Left forelimb (tissue), 1 donor: Measurements from ENCODE around the gene MRPL40.
"Not testable (repeated sequence)": the region's sequence is repeated elsewhere in the genome, so short reads cannot be mapped to it uniquely, and the experiment has no call there.

Source experiments
- DNase-seq: peaks from one replicate; pipeline ENCODE4 v3.0.0-alpha.2; 2018; ENCODE audit warnings: low spot score

MRPL40 gene

GRCh38 chr22:19440411-19441195, 8.3 kb downstream of the MRPL40 start:
- no peak for DNase-seq

GRCh38 chr22:19442166-19442565, 9.8 kb downstream of the MRPL40 start:
- DNase-seq: no peak

GRCh38 chr22:19443544-19444211, 11.3 kb downstream of the MRPL40 start:
- DNase-seq: no peak

DNA sequence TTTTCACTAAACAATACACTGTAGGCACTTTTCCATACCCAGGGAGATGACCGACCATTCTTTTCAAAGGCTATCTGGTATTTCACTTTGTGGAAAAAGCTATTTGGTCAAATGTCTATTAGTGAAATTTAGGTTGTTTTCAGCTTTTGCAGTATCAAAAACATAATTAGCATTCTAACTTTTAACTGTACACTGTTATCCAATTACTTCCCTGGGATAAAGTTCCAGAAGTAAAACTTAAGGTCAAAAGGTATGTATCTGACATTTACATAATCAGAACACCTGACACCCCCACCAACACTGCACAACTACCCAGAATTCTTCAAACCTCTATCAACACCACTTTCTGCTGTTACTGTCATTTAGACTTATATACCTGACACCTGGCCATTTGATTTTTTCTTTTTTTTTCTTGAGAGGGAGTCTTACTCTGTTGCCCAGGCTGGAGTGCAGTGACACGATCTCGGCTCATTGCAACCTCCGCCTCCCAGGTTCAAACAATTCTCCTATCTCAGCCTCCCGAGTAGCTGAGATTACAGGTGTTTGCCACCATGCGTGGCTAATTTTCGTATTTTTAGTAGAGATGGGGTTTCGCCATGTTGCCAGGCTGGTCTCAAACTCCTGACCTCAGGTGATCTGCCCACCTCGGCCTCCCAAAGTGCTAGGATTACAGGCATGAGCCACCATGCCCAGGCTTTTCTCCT, 13.1 kb downstream of the MRPL40 start:
- not testable (repeated sequence) for DNase-seq

DNA sequence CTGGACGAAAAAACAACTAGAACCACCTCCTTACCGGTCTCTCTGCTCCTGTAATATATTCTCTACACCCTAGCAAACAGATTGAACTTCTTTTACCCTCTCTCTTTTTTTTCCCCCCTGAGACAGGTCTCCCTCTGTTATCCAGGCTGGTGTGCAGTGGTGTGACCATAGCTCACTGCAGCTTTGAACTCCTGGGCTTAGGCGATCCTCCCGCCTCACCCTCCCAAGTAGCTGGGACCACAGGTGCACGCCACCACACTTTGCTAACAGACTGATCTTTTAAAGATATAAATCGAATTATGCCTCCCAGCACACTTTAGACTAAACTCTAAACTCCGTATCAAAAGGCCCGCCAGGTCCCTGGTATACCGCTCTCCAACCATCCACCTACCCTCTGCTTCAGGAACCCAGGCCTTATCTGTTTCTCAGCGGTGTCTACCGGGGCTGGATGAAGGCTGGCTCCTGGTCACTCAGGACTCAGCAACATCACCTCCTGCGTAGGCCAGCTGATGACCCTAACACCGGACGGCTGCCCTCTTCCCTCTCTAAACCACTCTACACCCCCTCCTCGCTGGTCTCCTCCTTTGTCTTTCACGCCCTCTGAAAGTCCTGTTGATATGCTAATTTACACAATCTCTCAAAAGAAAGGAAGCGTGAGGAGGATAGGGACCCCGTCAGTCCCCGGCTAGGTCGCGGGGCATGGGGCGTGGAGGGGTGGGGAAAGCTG, 14.4 kb downstream of the MRPL40 start:
- DNase-seq: no peak

DNA sequence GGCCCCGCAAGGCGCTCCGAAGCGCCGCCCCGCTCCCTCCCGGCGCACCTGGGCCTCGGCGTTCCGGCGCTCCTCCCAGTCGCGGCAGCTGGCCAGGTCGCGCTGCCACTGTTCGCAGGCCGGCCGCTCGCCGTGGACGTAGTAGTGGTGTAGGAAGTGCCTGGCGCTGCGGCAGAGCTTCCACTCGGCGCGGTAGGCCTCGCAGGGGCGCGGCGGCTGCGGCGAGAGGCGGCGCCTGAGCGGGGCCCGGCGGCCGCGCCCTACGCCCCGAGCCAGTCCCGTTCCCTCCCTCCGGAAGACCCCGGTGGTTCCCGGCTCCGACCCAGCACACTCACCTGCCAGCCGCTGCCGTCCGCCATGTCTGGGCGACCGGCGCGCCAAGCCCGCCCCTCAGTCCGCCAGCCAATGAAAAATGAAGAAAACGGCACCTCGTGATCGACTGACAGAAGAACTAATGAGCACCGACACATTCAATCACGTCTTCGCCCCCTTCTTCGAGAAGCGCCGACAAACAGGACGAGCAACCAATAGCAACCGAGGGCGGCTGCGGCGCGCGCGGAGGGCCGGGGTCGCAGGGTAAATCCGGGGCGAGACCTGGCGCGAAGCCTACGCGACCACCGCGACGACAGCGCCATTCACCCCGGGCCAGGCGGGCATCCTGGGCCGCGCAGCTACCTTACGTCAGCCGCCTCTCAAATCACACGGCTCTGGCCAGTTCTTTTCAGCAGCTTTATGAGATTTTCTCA, 15.2 kb downstream of the MRPL40 start, which contains the start of gene C22orf39:
C22orf39 (minus strand) TSS at position 382 of the 746 bp plus-strand sequence; CDS start at position 359, 23 bp downstream.
- DNase-seq: peak; percentile 92

DNA sequence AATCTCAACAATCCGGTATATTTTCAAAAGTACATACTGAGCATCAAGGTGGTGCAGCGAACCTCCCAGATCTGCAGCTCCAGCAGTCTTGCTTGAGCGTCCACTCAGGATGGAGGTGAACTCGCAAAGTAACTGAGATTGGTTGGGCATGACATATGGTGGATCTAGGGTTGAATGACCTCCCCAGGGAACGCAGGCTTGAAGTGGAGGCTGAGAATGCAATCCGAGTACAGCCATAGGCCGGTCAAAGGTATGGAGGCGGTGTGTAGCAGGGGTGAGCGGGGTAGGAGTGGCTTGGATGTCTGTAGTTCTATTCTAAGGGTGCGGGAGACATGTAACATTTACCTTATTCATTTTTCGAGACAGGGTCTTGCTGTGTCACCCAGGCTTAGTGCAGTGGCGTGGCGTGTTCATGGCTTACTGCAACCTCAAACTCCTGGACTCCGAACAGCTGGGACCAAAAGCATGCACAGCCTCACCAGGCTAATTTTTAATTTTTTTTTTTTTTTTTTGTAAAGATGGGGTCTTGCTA, 15.8 kb downstream of the MRPL40 start:
- no peak for DNase-seq

DNA sequence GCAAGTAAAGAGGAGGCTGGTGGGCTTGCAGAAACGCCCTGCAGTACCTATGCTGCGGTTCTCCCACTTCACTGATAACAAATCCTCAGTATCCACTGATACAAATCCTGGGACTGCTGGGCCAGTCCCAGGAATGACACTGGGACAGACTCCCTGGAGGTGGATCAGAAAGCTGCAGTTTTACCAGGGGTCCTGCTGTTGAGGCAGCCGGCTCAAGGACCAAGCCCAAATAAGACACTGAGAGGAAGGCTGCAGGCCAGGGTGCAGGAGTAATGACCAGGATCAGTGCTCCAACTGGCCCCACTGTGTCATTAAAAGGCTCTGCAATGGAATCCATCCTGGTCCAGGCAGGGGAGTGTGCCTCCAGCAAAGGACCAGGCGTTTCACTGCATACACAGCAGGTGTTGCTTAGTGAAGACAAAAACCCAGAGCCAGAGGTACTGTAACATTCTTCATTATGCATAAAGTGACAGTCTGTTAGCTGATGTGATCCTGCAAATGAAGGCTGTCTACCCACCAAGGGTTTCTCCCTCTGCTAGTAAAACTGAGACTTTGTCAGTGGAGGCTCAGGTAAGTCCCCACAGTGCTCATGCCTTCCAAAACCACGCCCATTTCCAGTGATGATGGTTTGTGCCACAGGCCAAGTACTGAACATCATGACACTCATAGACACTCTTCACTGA, 16.5 kb downstream of the MRPL40 start:
- no peak for DNase-seq

DNA sequence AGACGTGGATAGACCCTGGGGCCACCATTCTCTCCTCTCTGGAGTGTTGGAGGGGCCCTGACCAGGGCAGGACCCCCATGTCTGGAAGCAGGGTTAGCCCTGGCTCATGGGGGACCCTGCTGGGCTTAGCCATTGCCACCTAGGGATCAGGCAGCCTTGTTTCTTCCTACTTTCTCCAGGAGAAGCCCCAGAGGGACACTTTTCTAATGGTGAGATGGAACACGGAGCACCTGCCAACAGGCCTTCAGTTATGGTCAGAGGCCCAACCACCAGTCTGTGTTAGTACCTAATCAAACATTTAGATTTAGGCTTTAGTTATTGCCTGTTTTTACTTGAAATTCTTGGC, 17.1 kb downstream of the MRPL40 start:
- DNase-seq: no peak

DNA sequence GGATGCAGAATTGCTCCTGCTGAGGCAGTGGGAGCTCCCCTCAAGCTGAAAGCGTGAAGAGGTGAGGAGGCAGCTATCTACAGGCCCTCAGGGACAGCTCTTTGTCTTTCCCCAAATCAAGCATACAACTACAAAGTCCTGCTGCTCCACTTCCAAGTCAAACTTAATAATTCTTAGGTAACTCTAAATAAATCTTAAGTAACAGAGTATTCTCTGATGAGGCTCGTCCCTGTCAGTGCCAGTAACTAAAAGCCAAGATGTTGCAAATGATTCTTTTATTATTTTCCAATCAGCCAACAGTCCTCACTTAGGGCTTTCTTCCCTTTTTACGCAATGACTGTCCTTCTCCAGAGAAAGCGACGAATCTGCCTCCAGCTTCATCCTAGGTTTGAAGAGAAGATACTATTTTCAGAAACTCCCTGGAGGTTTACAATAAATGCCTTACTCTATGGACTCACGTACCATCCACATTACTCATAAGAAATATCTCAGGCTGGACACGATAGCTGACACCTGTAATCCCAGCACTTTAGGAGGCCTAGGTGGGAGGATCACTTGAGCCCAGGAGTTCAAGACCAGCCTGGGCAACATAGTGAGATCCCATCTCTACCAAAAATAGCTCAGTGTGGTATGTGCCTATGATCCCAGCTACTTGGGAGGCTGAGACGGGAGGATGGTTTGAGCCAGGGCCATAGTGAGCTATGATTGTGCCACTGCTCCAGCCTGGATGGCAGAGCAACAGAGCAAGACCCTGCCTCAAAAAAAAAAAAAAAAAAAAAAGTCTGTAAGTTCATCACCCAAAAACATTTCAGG, 18.2 kb downstream of the MRPL40 start:
- no peak for DNase-seq

- no peak for DNase-seq
These were observed 19.2 kb downstream of the MRPL40 start for GRCh38 chr22:19451570-19451969.

DNA sequence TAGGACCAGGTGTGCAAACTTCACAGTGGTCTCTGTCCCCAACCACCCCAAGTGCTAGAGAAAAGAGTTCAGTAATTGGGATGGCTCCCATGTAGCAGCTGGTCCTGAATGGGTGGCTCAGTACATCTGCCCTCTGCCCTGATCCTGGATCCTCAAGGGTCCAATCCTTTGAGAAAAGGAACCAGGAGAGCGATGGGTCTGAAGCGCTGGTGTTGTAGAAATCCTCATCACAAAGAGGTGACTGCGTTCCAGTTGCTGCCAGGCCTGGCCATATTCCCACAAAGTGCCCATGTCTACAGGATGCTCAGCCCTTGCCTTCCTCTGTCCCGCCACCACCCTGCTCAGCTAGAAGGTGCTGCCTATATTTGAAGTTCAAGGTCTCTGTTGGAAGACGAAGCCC, 21.4 kb downstream of the MRPL40 start:
- DNase-seq: no peak

DNA sequence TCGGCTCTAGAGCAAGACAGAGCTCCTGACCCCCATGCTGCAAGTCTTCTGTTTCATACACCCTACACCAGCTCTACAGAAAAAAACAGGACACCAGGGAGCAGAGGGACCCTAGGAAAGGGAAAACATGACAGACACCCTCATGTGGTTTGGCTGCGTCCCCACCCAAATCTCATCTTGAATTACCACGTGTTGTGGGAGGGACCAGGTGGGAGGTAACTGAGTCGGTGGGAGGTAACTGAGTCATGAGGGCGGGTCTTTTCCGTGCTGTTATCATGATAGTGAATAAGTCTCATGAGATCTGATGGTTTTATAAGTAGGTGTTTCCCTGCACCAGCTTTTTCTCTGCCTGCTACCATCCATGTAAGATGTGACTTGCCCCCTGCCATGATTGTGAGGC, 21.8 kb downstream of the MRPL40 start:
- DNase-seq: no peak

- DNase-seq: no peak
These were observed 22.7 kb downstream of the MRPL40 start for GRCh38 chr22:19455033-19455432.

GRCh38 chr22:19455585-19456370, 23.4 kb downstream of the MRPL40 start:
- no peak for DNase-seq

DNA sequence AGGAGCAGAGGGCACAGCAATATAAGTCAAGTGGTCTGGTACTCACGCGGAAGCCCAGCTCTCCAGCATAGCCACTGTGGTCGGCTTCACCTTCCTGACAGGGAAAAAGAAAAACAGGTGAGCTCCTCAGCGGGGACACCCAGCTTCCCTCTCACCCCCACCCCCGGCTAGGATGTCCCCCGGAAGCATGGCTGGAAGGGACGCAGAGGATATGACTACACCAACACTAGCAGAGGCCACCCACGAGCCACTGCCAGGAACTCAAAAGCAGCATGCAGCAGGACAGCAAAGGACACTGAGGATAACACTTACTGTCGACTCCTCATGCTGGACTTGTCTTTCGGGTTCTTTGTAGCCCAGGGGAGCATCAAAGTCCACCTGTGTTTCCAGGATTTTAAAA, 24.2 kb downstream of the MRPL40 start:
- no peak for DNase-seq

GRCh38 chr22:19457828-19458428, 25.6 kb downstream of the MRPL40 start:
- DNase-seq: no peak

- DNase-seq: no peak
These were observed 27.7 kb downstream of the MRPL40 start for GRCh38 chr22:19460036-19460435.

GRCh38 chr22:19461506-19461905, 29.2 kb downstream of the MRPL40 start:
- DNase-seq: no peak
